Measurements from ENCODE around the gene EBF3.

The EBF3 gene

GRCh38 chr10:129868449-129869035 is 95.5 kb downstream of the EBF3 start:
- no peak for DNase-seq

- DNase-seq: no peak
Measured at GRCh38 chr10:129867631-129868179, 96.4 kb downstream of the EBF3 start.

GRCh38 chr10:129866894-129867293 is 97.2 kb downstream of the EBF3 start:
- no peak for DNase-seq

GRCh38 chr10:129865960-129866359 is 98.1 kb downstream of the EBF3 start:
- DNase-seq: no peak

- no peak for DNase-seq
Measured at GRCh38 chr10:129865413-129865812, 98.7 kb downstream of the EBF3 start.

- DNase-seq: no peak
Measured at GRCh38 chr10:129864601-129865126, 99.4 kb downstream of the EBF3 start.

- DNase-seq: no peak
Measured at GRCh38 chr10:129864082-129864481, 100.0 kb downstream of the EBF3 start.

- DNase-seq: no peak
Measured at GRCh38 chr10:129863201-129863663, 100.8 kb downstream of the EBF3 start.

- DNase-seq: no peak
Measured at GRCh38 chr10:129861776-129862531, 102.1 kb downstream of the EBF3 start.

- no peak for DNase-seq
Measured at GRCh38 chr10:129860396-129860795, 103.7 kb downstream of the EBF3 start.

GRCh38 chr10:129859536-129859935 is 104.5 kb downstream of the EBF3 start:
- DNase-seq: no peak

- DNase-seq: no peak
Measured at GRCh38 chr10:129857242-129857960, 106.7 kb downstream of the EBF3 start.

GRCh38 chr10:129855836-129856563 is 108.1 kb downstream of the EBF3 start:
- DNase-seq: no peak

- DNase-seq: no peak
Measured at GRCh38 chr10:129854796-129855705, 109.0 kb downstream of the EBF3 start.

GRCh38 chr10:129854158-129854557 is 109.9 kb downstream of the EBF3 start:
- no peak for DNase-seq

GRCh38 chr10:129853562-129853903 is 110.5 kb downstream of the EBF3 start:
- DNase-seq: no peak

GRCh38 chr10:129852829-129853561 is 111.1 kb downstream of the EBF3 start:
- DNase-seq: no peak

- no peak for DNase-seq
Measured at GRCh38 chr10:129851941-129852640, 112.0 kb downstream of the EBF3 start.

GRCh38 chr10:129850790-129851189 is 113.3 kb downstream of the EBF3 start:
- no peak for DNase-seq

GRCh38 chr10:129850316-129850715 is 113.8 kb downstream of the EBF3 start:
- DNase-seq: no peak

Data from CD4-positive, alpha-beta T cell treated with Interleukin-4 for 4 hours (primary cell).